Ishikawa (cell line): ENCODE results near the gene PRRT4.

ENCODE experiments used
- CEBPB ChIP-seq: IDR thresholded peaks from 2 replicates; pipeline ENCODE4 v1.6.1; 2012
- CREB1 ChIP-seq: IDR thresholded peaks from 2 replicates; pipeline ENCODE4 v1.6.1; 2012; ENCODE audit warnings: low read depth
- EGR1 ChIP-seq: IDR thresholded peaks from 2 replicates; pipeline ENCODE4 v1.6.1; 2012
- EP300 ChIP-seq: IDR thresholded peaks from 2 replicates; pipeline ENCODE4 v1.6.1; 2012; ENCODE audit warnings: borderline replicate concordance
- FOXM1 ChIP-seq: IDR thresholded peaks from 2 replicates; pipeline ENCODE4 v1.6.1; 2012; ENCODE audit warnings: low read depth, borderline replicate concordance
- NFIC ChIP-seq: IDR thresholded peaks from 2 replicates; pipeline ENCODE4 v1.6.1; 2012
- RAD21 ChIP-seq: IDR thresholded peaks from 2 replicates; pipeline ENCODE4 v1.6.1; 2012; ENCODE audit warnings: low read depth
- TAF1 ChIP-seq: IDR thresholded peaks from 2 replicates; pipeline ENCODE4 v1.6.1; 2012; ENCODE audit warnings: low read depth, mild to moderate bottlenecking
- TCF12 ChIP-seq: IDR thresholded peaks from 2 replicates; pipeline ENCODE4 v1.6.1; 2012; ENCODE audit warnings: low read depth
- YY1 ChIP-seq: IDR thresholded peaks from 2 replicates; pipeline ENCODE4 v1.6.1; 2012; ENCODE audit warnings: low read depth
- ZBTB7A ChIP-seq: IDR thresholded peaks from 2 replicates; pipeline ENCODE4 v1.6.1; 2012; ENCODE audit warnings: low read depth
- TF ChIP-seq, protein P1 (sequence below): IDR thresholded peaks from 2 replicates; pipeline ENCODE4 v1.6.1; 2012
- TF ChIP-seq, protein P2 (sequence below): IDR thresholded peaks from 2 replicates; pipeline ENCODE4 v1.6.1; 2012; ENCODE audit warnings: low read depth, mild to moderate bottlenecking
- TF ChIP-seq, protein P3 (sequence below): IDR thresholded peaks from 2 replicates; pipeline ENCODE4 v1.6.1; 2012

GRCh38 chr7:128310499-128310898 is 51.0 kb downstream of the PRRT4 start:
- no peak for TF ChIP-seq RAD21
- TF ChIP-seq YY1: no peak
- TF ChIP-seq, protein P1, sequence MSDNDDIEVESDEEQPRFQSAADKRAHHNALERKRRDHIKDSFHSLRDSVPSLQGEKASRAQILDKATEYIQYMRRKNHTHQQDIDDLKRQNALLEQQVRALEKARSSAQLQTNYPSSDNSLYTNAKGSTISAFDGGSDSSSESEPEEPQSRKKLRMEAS: no peak
- TF ChIP-seq CREB1: no peak
- TF ChIP-seq EP300: no peak
- TF ChIP-seq, protein P2, sequence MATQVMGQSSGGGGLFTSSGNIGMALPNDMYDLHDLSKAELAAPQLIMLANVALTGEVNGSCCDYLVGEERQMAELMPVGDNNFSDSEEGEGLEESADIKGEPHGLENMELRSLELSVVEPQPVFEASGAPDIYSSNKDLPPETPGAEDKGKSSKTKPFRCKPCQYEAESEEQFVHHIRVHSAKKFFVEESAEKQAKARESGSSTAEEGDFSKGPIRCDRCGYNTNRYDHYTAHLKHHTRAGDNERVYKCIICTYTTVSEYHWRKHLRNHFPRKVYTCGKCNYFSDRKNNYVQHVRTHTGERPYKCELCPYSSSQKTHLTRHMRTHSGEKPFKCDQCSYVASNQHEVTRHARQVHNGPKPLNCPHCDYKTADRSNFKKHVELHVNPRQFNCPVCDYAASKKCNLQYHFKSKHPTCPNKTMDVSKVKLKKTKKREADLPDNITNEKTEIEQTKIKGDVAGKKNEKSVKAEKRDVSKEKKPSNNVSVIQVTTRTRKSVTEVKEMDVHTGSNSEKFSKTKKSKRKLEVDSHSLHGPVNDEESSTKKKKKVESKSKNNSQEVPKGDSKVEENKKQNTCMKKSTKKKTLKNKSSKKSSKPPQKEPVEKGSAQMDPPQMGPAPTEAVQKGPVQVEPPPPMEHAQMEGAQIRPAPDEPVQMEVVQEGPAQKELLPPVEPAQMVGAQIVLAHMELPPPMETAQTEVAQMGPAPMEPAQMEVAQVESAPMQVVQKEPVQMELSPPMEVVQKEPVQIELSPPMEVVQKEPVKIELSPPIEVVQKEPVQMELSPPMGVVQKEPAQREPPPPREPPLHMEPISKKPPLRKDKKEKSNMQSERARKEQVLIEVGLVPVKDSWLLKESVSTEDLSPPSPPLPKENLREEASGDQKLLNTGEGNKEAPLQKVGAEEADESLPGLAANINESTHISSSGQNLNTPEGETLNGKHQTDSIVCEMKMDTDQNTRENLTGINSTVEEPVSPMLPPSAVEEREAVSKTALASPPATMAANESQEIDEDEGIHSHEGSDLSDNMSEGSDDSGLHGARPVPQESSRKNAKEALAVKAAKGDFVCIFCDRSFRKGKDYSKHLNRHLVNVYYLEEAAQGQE: no peak
- no peak for TF ChIP-seq TCF12
- TF ChIP-seq CEBPB: no peak
- TF ChIP-seq, protein P3, sequence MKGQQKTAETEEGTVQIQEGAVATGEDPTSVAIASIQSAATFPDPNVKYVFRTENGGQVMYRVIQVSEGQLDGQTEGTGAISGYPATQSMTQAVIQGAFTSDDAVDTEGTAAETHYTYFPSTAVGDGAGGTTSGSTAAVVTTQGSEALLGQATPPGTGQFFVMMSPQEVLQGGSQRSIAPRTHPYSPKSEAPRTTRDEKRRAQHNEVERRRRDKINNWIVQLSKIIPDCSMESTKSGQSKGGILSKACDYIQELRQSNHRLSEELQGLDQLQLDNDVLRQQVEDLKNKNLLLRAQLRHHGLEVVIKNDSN: no peak
- TF ChIP-seq FOXM1: no peak
- no peak for TF ChIP-seq EGR1
- no peak for TF ChIP-seq NFIC
- no peak for TF ChIP-seq TAF1
- no peak for TF ChIP-seq ZBTB7A
